GM12891 (cell line): ENCODE results near the gene HIRA.

Experiments used
- PAX5 ChIP-seq: IDR thresholded peaks from 2 replicates; pipeline ENCODE4 v1.6.1; 2011; ENCODE audit warnings: low read length, moderate library complexity, mild to moderate bottlenecking; ENCODE audit not compliant: insufficient read depth, severe bottlenecking
- POLR2A ChIP-seq: IDR thresholded peaks from 2 replicates; pipeline ENCODE4 v1.6.1; 2011; ENCODE audit warnings: low read depth, low read length, control low read depth
- POLR2AphosphoS5 ChIP-seq: IDR thresholded peaks from 2 replicates; pipeline ENCODE4 v1.6.1; 2011; ENCODE audit warnings: low read depth, low read length, control low read depth
- TAF1 ChIP-seq: IDR thresholded peaks from 2 replicates; pipeline ENCODE4 v1.6.1; 2011; ENCODE audit warnings: low read depth, low read length, control low read depth

GRCh38 chr22:19448739-19449421 is 17.3 kb upstream of the HIRA start:
- TF ChIP-seq TAF1 (no peak), POLR2A (no peak), POLR2AphosphoS5 (no peak; the same call in 1 of the 2 replicates), PAX5 (no peak)
